WTC11 (cell line): Measurements from ENCODE around the gene AP5Z1.
"Not testable (repeated sequence)": the region's sequence is repeated elsewhere in the genome, so short reads cannot be mapped to it uniquely, and the experiment has no call there.

Source experiments
- AFF4 ChIP-seq: sonication (generic); formaldehyde crosslinking; IDR thresholded peaks from 2 replicates; pipeline ENCODE4 v1.8.1; 2023; ENCODE audit warnings: mild to moderate bottlenecking, missing genetic modification reagents, borderline replicate concordance
- ATF2 ChIP-seq: sonication (generic); formaldehyde crosslinking; IDR thresholded peaks from 2 replicates; pipeline ENCODE4 v1.8.1; 2022; ENCODE audit warnings: low read depth, missing genetic modification reagents, borderline replicate concordance
- CBFB ChIP-seq: sonication (generic); formaldehyde crosslinking; IDR thresholded peaks from 2 replicates; pipeline ENCODE4 v1.8.1; 2022; ENCODE audit warnings: mild to moderate bottlenecking, low read depth, missing genetic modification reagents
- CREB1 ChIP-seq: sonication (generic); formaldehyde crosslinking; IDR thresholded peaks from 2 replicates; pipeline ENCODE4 v1.8.0; 2023; ENCODE audit warnings: mild to moderate bottlenecking, missing genetic modification reagents
- CTCF ChIP-seq: fragments of 200-600 bp; IDR thresholded peaks from 2 replicates; pipeline ENCODE4 v1.8.0; 2022; ENCODE audit warnings: antibody characterized with exemption
- ETV6 ChIP-seq: sonication (generic); formaldehyde crosslinking; IDR thresholded peaks from 2 replicates; pipeline ENCODE4 v1.8.1; 2022; ENCODE audit warnings: mild to moderate bottlenecking, missing genetic modification reagents
- GRHL2 ChIP-seq: fragments of 250-450 bp; sonication (Bioruptor Pico); IDR thresholded peaks from 2 replicates; pipeline ENCODE4 v1.8.0; 2022; ENCODE audit warnings: mild to moderate bottlenecking, moderate library complexity; ENCODE audit not compliant: insufficient replicate concordance, severe bottlenecking
- PRRX2 ChIP-seq: fragments of 250-450 bp; sonication (Bioruptor Pico); IDR thresholded peaks from 2 replicates; pipeline ENCODE4 v1.8.0; 2021; ENCODE audit warnings: mild to moderate bottlenecking
- TEAD4 ChIP-seq: sonication (generic); formaldehyde crosslinking; IDR thresholded peaks from 2 replicates; pipeline ENCODE4 v1.8.0; 2022; ENCODE audit warnings: mild to moderate bottlenecking, missing genetic modification reagents
- ZNF423 ChIP-seq: fragments of 250-450 bp; sonication (Bioruptor Pico); IDR thresholded peaks from 2 replicates; pipeline ENCODE4 v2.1.2; 2022; ENCODE audit warnings: mild to moderate bottlenecking, moderate library complexity
- TF ChIP-seq, protein P1 (sequence below): sonication (generic); formaldehyde crosslinking; IDR thresholded peaks from 2 replicates; pipeline ENCODE4 v1.8.1; 2022; ENCODE audit warnings: mild to moderate bottlenecking, missing genetic modification reagents, moderate library complexity, borderline replicate concordance

DNA sequence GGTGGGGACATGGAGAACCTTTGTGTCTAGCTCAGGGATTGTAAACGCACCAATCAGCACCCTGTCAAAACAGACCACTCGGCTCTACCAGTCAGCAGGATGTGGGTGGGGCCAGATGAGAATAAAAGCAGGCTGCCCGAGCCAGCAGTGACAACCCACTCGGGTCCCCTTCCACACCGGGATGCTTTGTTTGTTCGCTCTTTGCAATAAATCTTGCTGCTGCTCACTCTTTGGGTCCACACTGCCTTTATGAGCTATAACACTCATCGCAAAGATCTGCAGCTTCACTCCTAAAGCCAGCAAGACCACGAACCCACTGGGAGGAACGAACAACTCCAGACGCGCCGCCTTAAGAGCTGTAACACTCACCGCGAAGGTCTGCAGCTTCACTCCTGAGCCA is 18.7 kb downstream of the AP5Z1 start:
- not testable (repeated sequence) for TF ChIP-seq CTCF; ZNF423 (CRISPR knock-in tag); PRRX2 (CRISPR knock-in tag); CREB1 (CRISPR knock-in tag); AFF4; ATF2; CBFB (CRISPR knock-in tag); ETV6; GRHL2; TEAD4 (CRISPR knock-in tag)
- TF ChIP-seq, protein P1, sequence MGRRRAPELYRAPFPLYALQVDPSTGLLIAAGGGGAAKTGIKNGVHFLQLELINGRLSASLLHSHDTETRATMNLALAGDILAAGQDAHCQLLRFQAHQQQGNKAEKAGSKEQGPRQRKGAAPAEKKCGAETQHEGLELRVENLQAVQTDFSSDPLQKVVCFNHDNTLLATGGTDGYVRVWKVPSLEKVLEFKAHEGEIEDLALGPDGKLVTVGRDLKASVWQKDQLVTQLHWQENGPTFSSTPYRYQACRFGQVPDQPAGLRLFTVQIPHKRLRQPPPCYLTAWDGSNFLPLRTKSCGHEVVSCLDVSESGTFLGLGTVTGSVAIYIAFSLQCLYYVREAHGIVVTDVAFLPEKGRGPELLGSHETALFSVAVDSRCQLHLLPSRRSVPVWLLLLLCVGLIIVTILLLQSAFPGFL (CRISPR knock-in tag), result not testable (repeated sequence)
